HL-60/S4 (cell line): Measurements from ENCODE around the gene ANO10.
"Not testable (repeated sequence)": the region's sequence is repeated elsewhere in the genome, so short reads cannot be mapped to it uniquely, and the experiment has no call there.

ENCODE experiments used
- in situ Hi-C: fragments of 300-500 bp; cut with MboI; formaldehyde crosslinking; loops from 2 replicates; pipeline ENCODE4 v1.14.3; 2022; ENCODE audit warnings: low sequenced_read_pairs

The ANO10 gene

GRCh38 chr3:43621656-43622432 lies at the start of gene ANO10:
Gene ANO10 (minus strand): TSS chr3:43622011. CDS start chr3:43605852, 16,159 bp downstream.
- in situ Hi-C loops = no loop called here

- in situ Hi-C loops = no loop called here
Observed at GRCh38 chr3:43670635-43671522, 49.1 kb upstream of the ANO10 start.

GRCh38 chr3:43665011-43665410 lies 43.2 kb upstream of the ANO10 start:
- in situ Hi-C loops = not testable (repeated sequence)

GRCh38 chr3:43661376-43661775 lies 39.6 kb upstream of the ANO10 start:
- in situ Hi-C loops = not testable (repeated sequence)

GRCh38 chr3:43659250-43659880 lies 37.6 kb upstream of the ANO10 start:
- in situ Hi-C loops = no loop called here

GRCh38 chr3:43656390-43656789 lies 34.6 kb upstream of the ANO10 start:
- in situ Hi-C loops = not testable (repeated sequence)

- in situ Hi-C loops = no loop called here
Observed at GRCh38 chr3:43650345-43650744, 28.5 kb upstream of the ANO10 start.

GRCh38 chr3:43649365-43649968 lies 27.7 kb upstream of the ANO10 start:
- in situ Hi-C loops = no loop called here

GRCh38 chr3:43648957-43649356 lies 27.1 kb upstream of the ANO10 start:
- in situ Hi-C loops = no loop called here

- in situ Hi-C loops = no loop called here
Observed at GRCh38 chr3:43647331-43648166, 25.7 kb upstream of the ANO10 start.

GRCh38 chr3:43644443-43644842 lies 22.6 kb upstream of the ANO10 start:
- in situ Hi-C loops = no loop called here

- in situ Hi-C loops = no loop called here
Observed at GRCh38 chr3:43641306-43642114, 19.7 kb upstream of the ANO10 start.

GRCh38 chr3:43640681-43641080 lies 18.9 kb upstream of the ANO10 start:
- in situ Hi-C loops = no loop called here

- in situ Hi-C loops = no loop called here
Observed at GRCh38 chr3:43638594-43639447, 17.0 kb upstream of the ANO10 start.

- in situ Hi-C loops = no loop called here
Observed at GRCh38 chr3:43637702-43638101, 15.9 kb upstream of the ANO10 start.

- in situ Hi-C loops = no loop called here
Observed at GRCh38 chr3:43632986-43633385, 11.2 kb upstream of the ANO10 start.

- in situ Hi-C loops = no loop called here
Observed at GRCh38 chr3:43632269-43632733, 10.5 kb upstream of the ANO10 start.

GRCh38 chr3:43629741-43630140 lies 7.9 kb upstream of the ANO10 start:
- in situ Hi-C loops = no loop called here
